Liver (tissue), 9 donors: Measurements from ENCODE around the gene MCL1. TPM values are rescaled to one million over a fixed set of nuclear protein-coding genes. Genes with fewer than 3 reads are reported as not detected.

Source experiments
- DNase-seq: peaks from one replicate; pipeline ENCODE4 v3.0.0-alpha.2; 2017; ENCODE audit warnings: low spot score
- H3K27ac ChIP-seq, 2 donors: one replicate each; pipeline ENCODE4 v1.7.0; 2013; ENCODE audit warnings: inconsistent platforms in 2 of 2, low read length in 2 of 2, control low read depth in 1 of 2, low read depth in 1 of 2, mild to moderate bottlenecking in 1 of 2
- H3K27me3 ChIP-seq, 4 donors: one replicate each; pipeline versions ENCODE4 v1.6.1 to v1.7.0; 2013; ENCODE audit warnings: low read length in 3 of 4, inconsistent platforms in 1 of 4, mild to moderate bottlenecking in 1 of 4, moderate library complexity in 1 of 4; ENCODE audit not compliant: control insufficient read depth in 4 of 4, insufficient read depth in 4 of 4
- H3K36me3 ChIP-seq, 4 donors: one replicate each; pipeline versions ENCODE4 v1.6.1 to v1.7.0; 2013; ENCODE audit warnings: low read length in 3 of 4, mild to moderate bottlenecking in 3 of 4, low read depth in 1 of 4, moderate library complexity in 1 of 4; ENCODE audit not compliant: control insufficient read depth in 4 of 4, insufficient read depth in 3 of 4
- H3K4me1 ChIP-seq, 4 donors: one replicate each; pipeline versions ENCODE4 v1.6.1 to v1.7.0; 2013; ENCODE audit warnings: low read length in 3 of 4, mild to moderate bottlenecking in 3 of 4, moderate library complexity in 1 of 4; ENCODE audit not compliant: control insufficient read depth in 4 of 4, insufficient read depth in 4 of 4
- H3K4me3 ChIP-seq, 3 donors: one replicate each; pipeline versions ENCODE4 v1.6.1 to v1.7.0; 2013; ENCODE audit warnings: low read length in 3 of 3, control low read depth in 1 of 3, low read depth in 1 of 3, mild to moderate bottlenecking in 1 of 3
- H3K9ac ChIP-seq, 2 donors: one replicate each; pipeline ENCODE4 v1.7.0; 2013; ENCODE audit warnings: low read length in 2 of 2, mild to moderate bottlenecking in 2 of 2, moderate library complexity in 2 of 2, control low read depth in 1 of 2, low read depth in 1 of 2
- H3K9me3 ChIP-seq, 4 donors: one replicate each; pipeline versions ENCODE4 v1.6.1 to v1.7.0; 2013; ENCODE audit warnings: low read length in 3 of 4; ENCODE audit not compliant: control insufficient read depth in 4 of 4
- EGR1 ChIP-seq, 2 donors: IDR thresholded peaks; 2 replicates each; pipeline ENCODE4 v1.6.1; 2016 to 2018; ENCODE audit warnings: antibody characterized with exemption in 2 of 2, low read depth in 2 of 2
- FOXA1 ChIP-seq: IDR thresholded peaks from 2 replicates; pipeline ENCODE4 v1.6.1; 2016; ENCODE audit warnings: antibody characterized with exemption
- FOXA2 ChIP-seq: IDR thresholded peaks from 2 replicates; pipeline ENCODE4 v1.6.1; 2016; ENCODE audit warnings: antibody characterized with exemption
- GABPA ChIP-seq, 2 donors: IDR thresholded peaks in 1 of 2; conservative IDR thresholded peaks in 1 of 2; 2 replicates each; pipeline ENCODE4 v1.6.1; 2016; ENCODE audit warnings: antibody characterized with exemption in 2 of 2, mild to moderate bottlenecking in 1 of 2, moderate library complexity in 1 of 2
- HNF4G ChIP-seq: IDR thresholded peaks from 2 replicates; pipeline ENCODE4 v1.6.1; 2016; ENCODE audit warnings: antibody characterized with exemption
- MAX ChIP-seq: IDR thresholded peaks from 2 replicates; pipeline ENCODE4 v1.6.1; 2016; ENCODE audit warnings: antibody characterized with exemption
- NR2F2 ChIP-seq: IDR thresholded peaks from 2 replicates; pipeline ENCODE4 v1.6.1; 2016; ENCODE audit warnings: antibody characterized with exemption
- RAD21 ChIP-seq, 2 donors: IDR thresholded peaks; 2 replicates each; pipeline ENCODE4 v1.6.1; 2016; ENCODE audit warnings: antibody characterized with exemption in 2 of 2, mild to moderate bottlenecking in 2 of 2
- REST ChIP-seq: IDR thresholded peaks from 2 replicates; pipeline ENCODE4 v1.6.1; 2016; ENCODE audit warnings: antibody characterized with exemption, mild to moderate bottlenecking
- RXRA ChIP-seq, 2 donors: IDR thresholded peaks; 2 replicates each; pipeline ENCODE4 v1.6.1; 2017 to 2018; ENCODE audit warnings: antibody characterized with exemption in 2 of 2, mild to moderate bottlenecking in 1 of 2
- SP1 ChIP-seq: IDR thresholded peaks from 2 replicates; pipeline ENCODE4 v1.6.1; 2018; ENCODE audit warnings: antibody characterized with exemption, mild to moderate bottlenecking
- ZBTB33 ChIP-seq: IDR thresholded peaks from 2 replicates; pipeline ENCODE4 v1.6.1; 2016; ENCODE audit warnings: antibody characterized with exemption
- WGBS: extraction: QIAGEN DNeasy Blood & Tissue Kit; methylation state at CpG from one replicate; pipeline ENCODE4 v1.1.7; 2013; 5-methylcytosine and 5-hydroxymethylcytosine counted together
- polyA plus RNA-seq, 2 donors: library from polyadenylated mRNA; stranded (reverse) in 1 of 2; unstranded in 1 of 2; fragments of 200-250 nt in 1 of 2; fragments of >200 nt in 1 of 2; fragmentation: Nextera tagmentation in 1 of 2; extraction: Ambion mirVana in 1 of 2; gene quantifications; one replicate each; pipeline versions ENCODE4 v1.2.1 to v1.2.3, GENCODE V29; 2013 to 2015
- total RNA-seq, 2 donors: library from RNA; depleted of rRNA; stranded (reverse); fragments of >200 nt; gene quantifications; one replicate each; pipeline ENCODE4 v1.2.3, GENCODE V29; 2014
- TF ChIP-seq, protein P1 (sequence below): IDR thresholded peaks from 2 replicates; pipeline ENCODE4 v1.6.1; 2016; ENCODE audit warnings: antibody characterized with exemption
- donor health status: healthy.
- donor health status: healthy.
- donor health status: healthy.
- donor health status: healthy.
- donor health status: healthy.

MCL1 gene
- total and polyA plus RNA-seq, 4 donors = 23.4 to 181 (median 80.0) TPM

GRCh38 chr1:150529017-150529416 lies 50.4 kb downstream of the MCL1 start:
- H3K9me3 ChIP-seq = no peaks in the 10 kb centered on the region
- TF ChIP-seq SP1 (peak; percentile 20), HNF4G (no peak)
- TF ChIP-seq, protein P1, sequence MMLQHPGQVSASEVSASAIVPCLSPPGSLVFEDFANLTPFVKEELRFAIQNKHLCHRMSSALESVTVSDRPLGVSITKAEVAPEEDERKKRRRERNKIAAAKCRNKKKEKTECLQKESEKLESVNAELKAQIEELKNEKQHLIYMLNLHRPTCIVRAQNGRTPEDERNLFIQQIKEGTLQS = no peak
- no peak overlapping the region for H3K9ac ChIP-seq

GRCh38 chr1:150528196-150528595 lies 51.2 kb downstream of the MCL1 start:
- WGBS = 93% methylated on average over 1 of the region's 1 CpG
- H3K9ac ChIP-seq = no peak overlapping the region
- no peaks in the 10 kb centered on the region for H3K9me3 ChIP-seq
- no peaks in the 10 kb centered on the region for H3K36me3 ChIP-seq
- no peak for DNase-seq
- H3K4me3 ChIP-seq = no peak overlapping the region
- H3K27me3 ChIP-seq = no peaks in the 10 kb centered on the region
- H3K4me1 ChIP-seq = peaks cover 2 to 12% (median 9%) of the 10 kb centered on the region in 4 donors
- H3K27ac ChIP-seq = no peak overlapping the region
- no peak for TF ChIP-seq RXRA (IDR thresholded peaks at IDR 0.05)
- TF ChIP-seq REST = no peak
- no peak for TF ChIP-seq HNF4G
- TF ChIP-seq EGR1 (IDR thresholded peaks at IDR 0.05; ENCODE audit: low read depth in 2 of 2) = no peak
- no peak for TF ChIP-seq FOXA1
- TF ChIP-seq RAD21 (IDR thresholded peaks at IDR 0.05) = no peak
- TF ChIP-seq, protein P1 = no peak
- no peak for TF ChIP-seq SP1
- no peak for TF ChIP-seq FOXA2
- TF ChIP-seq ZBTB33 = no peak
- no peak for TF ChIP-seq GABPA (IDR thresholded peaks at IDR 0.05 in 1 of 2, conservative IDR thresholded peaks at IDR 0.05 in 1 of 2)
- TF ChIP-seq NR2F2 = no peak
- TF ChIP-seq MAX = no peak

More at GRCh38 chr1:150529017-150529416, 50.4 kb downstream of the MCL1 start:
- 37% methylated on average over 4 of the region's 4 CpGs for WGBS
- Histone ChIP-seq H3K4me1 (peaks cover 2 to 12% (median 9%) of the 10 kb centered on the region in 4 donors), H3K4me3 (no peak overlapping the region), H3K27ac (no peak overlapping the region), H3K27me3 (no peaks in the 10 kb centered on the region), H3K36me3 (no peaks in the 10 kb centered on the region)
- no peak for DNase-seq
